ENCODE measurements around the gene PLPPR4. TPM values are rescaled to one million over a fixed set of nuclear protein-coding genes. Genes with fewer than 3 reads are reported as not detected.
"Not testable (repeated sequence)": the region's sequence is repeated elsewhere in the genome, so short reads cannot be mapped to it uniquely, and the experiment has no call there.

The PLPPR4 gene
- total RNA-seq, 1 donor from 2014 or later = 0.92 TPM

DNA sequence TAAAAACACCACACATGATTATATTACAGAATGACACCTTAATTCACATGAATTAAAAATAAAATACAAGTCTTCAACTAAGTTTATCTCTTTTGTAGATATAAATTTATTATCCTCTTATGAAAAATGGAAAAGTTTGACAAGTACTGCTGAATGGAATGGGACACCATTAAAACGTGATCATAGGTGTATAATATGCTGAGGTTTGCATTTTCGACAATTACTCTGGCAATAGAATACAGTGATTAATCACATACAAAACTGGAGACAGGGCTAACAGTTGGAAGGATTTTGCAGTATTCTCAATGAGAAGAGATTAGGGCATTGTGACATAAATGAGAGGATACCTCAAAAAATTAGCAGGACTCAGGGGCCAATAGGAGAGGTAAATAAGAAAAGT is 17.1 kb upstream of the PLPPR4 start:
- TF ChIP-seq, protein P1, sequence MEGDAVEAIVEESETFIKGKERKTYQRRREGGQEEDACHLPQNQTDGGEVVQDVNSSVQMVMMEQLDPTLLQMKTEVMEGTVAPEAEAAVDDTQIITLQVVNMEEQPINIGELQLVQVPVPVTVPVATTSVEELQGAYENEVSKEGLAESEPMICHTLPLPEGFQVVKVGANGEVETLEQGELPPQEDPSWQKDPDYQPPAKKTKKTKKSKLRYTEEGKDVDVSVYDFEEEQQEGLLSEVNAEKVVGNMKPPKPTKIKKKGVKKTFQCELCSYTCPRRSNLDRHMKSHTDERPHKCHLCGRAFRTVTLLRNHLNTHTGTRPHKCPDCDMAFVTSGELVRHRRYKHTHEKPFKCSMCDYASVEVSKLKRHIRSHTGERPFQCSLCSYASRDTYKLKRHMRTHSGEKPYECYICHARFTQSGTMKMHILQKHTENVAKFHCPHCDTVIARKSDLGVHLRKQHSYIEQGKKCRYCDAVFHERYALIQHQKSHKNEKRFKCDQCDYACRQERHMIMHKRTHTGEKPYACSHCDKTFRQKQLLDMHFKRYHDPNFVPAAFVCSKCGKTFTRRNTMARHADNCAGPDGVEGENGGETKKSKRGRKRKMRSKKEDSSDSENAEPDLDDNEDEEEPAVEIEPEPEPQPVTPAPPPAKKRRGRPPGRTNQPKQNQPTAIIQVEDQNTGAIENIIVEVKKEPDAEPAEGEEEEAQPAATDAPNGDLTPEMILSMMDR (IDR thresholded peaks at IDR 0.05) = no peak
- Mint-ChIP-seq H3K27ac (ENCODE audit: unreplicated experiment) (no peak overlapping the region), H3K4me1 (ENCODE audit: low read depth) (no peaks in the 10 kb centered on the region), H3K9me3 (ENCODE audit: low read depth) (peaks cover 4% of the 10 kb centered on the region), H3K36me3 (ENCODE audit: low read depth) (no peaks in the 10 kb centered on the region), H3K4me3 (ENCODE audit: unreplicated experiment) (no peak overlapping the region), H3K27me3 (ENCODE audit: low read depth) (peaks cover 15% of the 10 kb centered on the region)
- DNase-seq (ENCODE audit: low spot score) = no peak

DNA sequence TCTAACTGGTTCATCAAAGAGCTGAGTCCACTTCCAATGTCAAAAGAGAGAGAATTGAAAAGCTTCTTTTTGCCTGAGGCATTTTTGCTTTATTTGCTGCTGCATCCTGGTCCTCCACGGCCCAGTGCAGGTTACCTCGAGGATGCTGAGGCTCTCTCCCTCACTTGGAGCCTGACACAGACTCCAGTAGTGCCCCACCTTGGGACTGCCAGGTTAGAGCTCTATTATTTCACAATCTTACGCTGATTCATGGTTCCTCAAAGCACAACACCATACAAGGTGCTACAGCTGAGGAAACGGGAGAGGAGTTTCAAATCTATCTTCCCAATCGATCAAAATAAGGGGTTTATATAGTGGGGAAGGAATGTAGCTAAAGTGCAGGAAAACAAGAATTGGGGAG is 13.6 kb upstream of the PLPPR4 start:
- H3K4me3 Mint-ChIP-seq (ENCODE audit: unreplicated experiment) = no peak overlapping the region
- DNase-seq (ENCODE audit: low spot score) = no peak
- H3K27me3 Mint-ChIP-seq (ENCODE audit: low read depth) = peaks cover 13% of the 10 kb centered on the region
- H3K27ac Mint-ChIP-seq (ENCODE audit: unreplicated experiment) = no peak overlapping the region
- TF ChIP-seq, protein P1 (IDR thresholded peaks at IDR 0.05) = no peak
- H3K9me3 Mint-ChIP-seq (ENCODE audit: low read depth) = peaks cover 4% of the 10 kb centered on the region
- no peaks in the 10 kb centered on the region for H3K36me3 Mint-ChIP-seq (ENCODE audit: low read depth)
- no peaks in the 10 kb centered on the region for H3K4me1 Mint-ChIP-seq (ENCODE audit: low read depth)

DNA sequence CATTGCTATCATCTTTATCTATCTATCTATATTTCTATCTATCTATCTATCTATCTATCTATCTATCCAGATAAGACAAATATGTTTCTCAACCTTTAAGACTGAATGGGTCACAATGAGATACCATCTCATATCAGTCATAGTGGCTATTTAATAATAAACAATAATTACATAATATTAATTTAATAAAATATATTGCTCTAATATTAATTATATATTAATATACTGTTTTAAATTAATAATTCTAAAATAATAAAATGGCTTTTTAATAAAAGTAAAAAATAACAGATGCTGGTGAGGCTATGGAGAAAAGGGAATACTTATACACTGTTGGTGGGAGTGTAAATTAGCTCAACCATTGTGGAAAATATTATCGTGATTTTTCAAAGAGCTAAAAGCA is 13.0 kb upstream of the PLPPR4 start:
- no peaks in the 10 kb centered on the region for H3K4me1 Mint-ChIP-seq (ENCODE audit: low read depth)
- H3K27me3 Mint-ChIP-seq (ENCODE audit: low read depth) = peaks cover 13% of the 10 kb centered on the region
- TF ChIP-seq, protein P1 (IDR thresholded peaks at IDR 0.05) = no peak
- no peak for DNase-seq (ENCODE audit: low spot score)
- H3K36me3 Mint-ChIP-seq (ENCODE audit: low read depth) = no peaks in the 10 kb centered on the region
- no peak overlapping the region for H3K27ac Mint-ChIP-seq (ENCODE audit: unreplicated experiment)
- H3K4me3 Mint-ChIP-seq (ENCODE audit: unreplicated experiment) = no peak overlapping the region
- H3K9me3 Mint-ChIP-seq (ENCODE audit: low read depth) = peaks cover under 1% of the 10 kb centered on the region

DNA sequence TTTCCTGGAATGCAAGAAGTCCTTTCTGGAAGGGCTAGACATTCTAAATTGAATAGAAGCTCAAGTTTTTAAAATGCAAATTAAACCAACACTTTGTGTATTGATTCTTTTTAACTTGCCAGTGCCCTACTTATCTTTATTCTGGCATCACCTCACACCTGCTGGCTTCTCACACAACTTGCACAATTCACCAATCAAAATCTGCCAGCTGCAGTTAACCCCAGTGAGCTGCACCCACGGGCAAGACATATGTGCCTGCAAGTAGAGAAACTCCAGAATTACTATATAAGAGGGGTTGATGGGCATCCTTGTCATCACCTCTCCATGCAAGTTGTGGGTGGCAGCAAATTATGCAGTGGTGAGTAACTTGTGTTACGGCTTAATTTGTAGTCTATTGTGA is 11.7 kb upstream of the PLPPR4 start:
- no peak overlapping the region for H3K27ac Mint-ChIP-seq (ENCODE audit: unreplicated experiment)
- no peaks in the 10 kb centered on the region for H3K9me3 Mint-ChIP-seq (ENCODE audit: low read depth)

DNA sequence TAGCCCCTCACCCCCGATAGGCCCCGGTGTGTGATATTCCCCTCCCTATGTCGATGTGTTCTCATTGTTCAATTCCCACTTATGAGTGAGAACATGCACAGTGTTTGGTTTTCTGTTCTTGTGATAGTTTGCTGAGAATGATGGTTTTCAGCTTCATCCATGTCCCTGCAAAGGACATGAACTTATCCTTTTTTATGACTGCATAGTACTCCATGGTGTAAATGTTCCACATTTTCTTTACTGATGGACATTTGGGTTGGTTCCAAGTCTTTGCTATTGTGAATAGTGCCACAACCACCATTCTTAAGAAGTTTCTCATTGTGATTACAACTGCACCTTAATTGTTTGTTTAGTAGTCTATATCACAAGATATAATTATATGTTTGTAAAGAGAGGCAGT is 3.9 kb upstream of the PLPPR4 start:
- not testable (repeated sequence) for H3K4me3 Mint-ChIP-seq (ENCODE audit: unreplicated experiment); H3K9me3 Mint-ChIP-seq (ENCODE audit: low read depth); DNase-seq (ENCODE audit: low spot score); H3K36me3 Mint-ChIP-seq (ENCODE audit: low read depth); H3K27ac Mint-ChIP-seq (ENCODE audit: unreplicated experiment)
- peaks cover 38% of the 10 kb centered on the region for H3K27me3 Mint-ChIP-seq (ENCODE audit: low read depth)
- H3K4me1 Mint-ChIP-seq (ENCODE audit: low read depth) = peaks cover 12% of the 10 kb centered on the region

More for the DNA sequence above, 11.7 kb upstream of the PLPPR4 start:
- no peaks in the 10 kb centered on the region for H3K4me1 Mint-ChIP-seq (ENCODE audit: low read depth)
- H3K4me3 Mint-ChIP-seq (ENCODE audit: unreplicated experiment) = no peak overlapping the region
- TF ChIP-seq, protein P1 (IDR thresholded peaks at IDR 0.05) = no peak
- no peak for DNase-seq (ENCODE audit: low spot score)
- peaks cover 14% of the 10 kb centered on the region for H3K27me3 Mint-ChIP-seq (ENCODE audit: low read depth)
- no peaks in the 10 kb centered on the region for H3K36me3 Mint-ChIP-seq (ENCODE audit: low read depth)

DNA sequence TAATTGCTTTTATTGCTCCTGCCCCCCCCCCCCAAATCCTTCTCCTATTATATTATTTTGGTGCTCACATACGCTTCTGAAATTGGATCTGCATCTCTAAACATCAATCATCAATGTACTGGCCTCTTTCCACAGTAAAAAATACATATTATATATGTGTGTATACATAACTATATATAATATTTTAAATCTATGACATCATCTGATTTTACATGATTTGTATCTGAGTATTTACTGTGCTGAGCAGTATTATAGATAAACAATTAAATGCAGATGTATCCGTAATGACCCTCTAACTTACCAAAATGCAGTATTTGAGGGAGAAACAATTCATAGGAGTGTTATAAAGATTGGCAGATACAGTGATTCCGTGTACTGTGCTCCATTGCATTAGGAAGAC is 832 bp downstream of the PLPPR4 start:
- no peak for DNase-seq (ENCODE audit: low spot score)
- Mint-ChIP-seq H3K9me3 (ENCODE audit: low read depth) (peaks cover 3% of the 10 kb centered on the region), H3K36me3 (ENCODE audit: low read depth) (no peaks in the 10 kb centered on the region), H3K27me3 (ENCODE audit: low read depth) (peaks cover 51% of the 10 kb centered on the region), H3K27ac (ENCODE audit: unreplicated experiment) (no peak overlapping the region), H3K4me1 (ENCODE audit: low read depth) (peaks cover 12% of the 10 kb centered on the region), H3K4me3 (ENCODE audit: unreplicated experiment) (no peak overlapping the region)
- TF ChIP-seq, protein P1 (IDR thresholded peaks at IDR 0.05) = no peak
